Stimulated activated naive CD8-positive, alpha-beta T cell treated with anti-CD3 and anti-CD28 coated beads, Interleukin-15, Interleukin-2, amounts not matched to agents 100 U/mL and 50 U/mL, for 24 hours (primary cell): ENCODE measurements around the gene C7.
"Not testable (repeated sequence)": the region's sequence is repeated elsewhere in the genome, so short reads cannot be mapped to it uniquely, and the experiment has no call there.

Experiments
- ATAC-seq: fragments of 150-1000 bp; cut with Tn5 transposase; one replicate; pipeline ENCODE4 v1.10.0; 2021
- DNase-seq: peaks from one replicate; pipeline ENCODE4 v3.0.0; 2021

The C7 gene

GRCh38 chr5:40909264-40909663 is at the start of gene C7:
TSS of gene C7 (plus strand) at chr5:40909497. CDS start at chr5:40909611, 114 bp downstream.
- no peak for DNase-seq
- no peak for ATAC-seq

GRCh38 chr5:40860711-40861110 is 48.6 kb upstream of the C7 start:
- DNase-seq (no peak), ATAC-seq (no peak)

GRCh38 chr5:40865004-40865403 is 44.3 kb upstream of the C7 start:
- DNase-seq, ATAC-seq: not testable (repeated sequence)

GRCh38 chr5:40866844-40867243 is 42.5 kb upstream of the C7 start:
- ATAC-seq: no peak

GRCh38 chr5:40869384-40869783 is 39.9 kb upstream of the C7 start:
- DNase-seq (no peak), ATAC-seq (no peak)

More at GRCh38 chr5:40866844-40867243, 42.5 kb upstream of the C7 start:
- no peak for DNase-seq

- no peak for ATAC-seq
- no peak for DNase-seq
Measured at GRCh38 chr5:40871177-40871576, 38.1 kb upstream of the C7 start.

- DNase-seq, ATAC-seq: not testable (repeated sequence)
Measured at GRCh38 chr5:40872253-40872652, 37.0 kb upstream of the C7 start.

- ATAC-seq (no peak), DNase-seq (no peak)
Measured at GRCh38 chr5:40873286-40873880, 35.9 kb upstream of the C7 start.

GRCh38 chr5:40875958-40876357 is 33.3 kb upstream of the C7 start:
- ATAC-seq (no peak), DNase-seq (no peak)

- DNase-seq (peak; percentile 4), ATAC-seq (no peak)
Measured at GRCh38 chr5:40877371-40877988, 31.8 kb upstream of the C7 start.

- DNase-seq: no peak
- no peak for ATAC-seq
Measured at GRCh38 chr5:40879163-40879942, 29.9 kb upstream of the C7 start.

- DNase-seq (no peak), ATAC-seq (no peak)
Measured at GRCh38 chr5:40882291-40882690, 27.0 kb upstream of the C7 start.

- not testable (repeated sequence) for ATAC-seq, DNase-seq
Measured at GRCh38 chr5:40883051-40883450, 26.2 kb upstream of the C7 start.

- not testable (repeated sequence) for DNase-seq, ATAC-seq
Measured at GRCh38 chr5:40895440-40896425, 13.6 kb upstream of the C7 start.

- DNase-seq: peak; percentile 36
Measured at GRCh38 chr5:40904205-40904993, 4.9 kb upstream of the C7 start.

GRCh38 chr5:40904994-40905306 is 4.3 kb upstream of the C7 start:
- DNase-seq (no peak), ATAC-seq (no peak)

More at GRCh38 chr5:40904205-40904993, 4.9 kb upstream of the C7 start:
- peak; percentile 66 for ATAC-seq

- no peak for DNase-seq
- no peak for ATAC-seq
Measured at GRCh38 chr5:40906351-40906751, 2.9 kb upstream of the C7 start.

GRCh38 chr5:40909723-40910122 is 426 bp downstream of the C7 start:
- DNase-seq (no peak), ATAC-seq (no peak)

- no peak for ATAC-seq
- no peak for DNase-seq
Measured at GRCh38 chr5:40911266-40911665, 2.0 kb downstream of the C7 start.

GRCh38 chr5:40914835-40915234 is 5.5 kb downstream of the C7 start:
- DNase-seq (no peak), ATAC-seq (no peak)

GRCh38 chr5:40915341-40915926 is 6.1 kb downstream of the C7 start:
- ATAC-seq: no peak
- no peak for DNase-seq
